HG03108 (cell line): ENCODE measurements around the gene ARSA.
"Not testable (repeated sequence)": the region's sequence is repeated elsewhere in the genome, so short reads cannot be mapped to it uniquely, and the experiment has no call there.

Source experiments
- ATAC-seq: cut with Tn5 transposase; IDR thresholded peaks from one replicate; pipeline ENCODE4 v1.9.1; 2021; ENCODE audit warnings: moderate library complexity; ENCODE audit not compliant: unreplicated experiment

ARSA gene

DNA sequence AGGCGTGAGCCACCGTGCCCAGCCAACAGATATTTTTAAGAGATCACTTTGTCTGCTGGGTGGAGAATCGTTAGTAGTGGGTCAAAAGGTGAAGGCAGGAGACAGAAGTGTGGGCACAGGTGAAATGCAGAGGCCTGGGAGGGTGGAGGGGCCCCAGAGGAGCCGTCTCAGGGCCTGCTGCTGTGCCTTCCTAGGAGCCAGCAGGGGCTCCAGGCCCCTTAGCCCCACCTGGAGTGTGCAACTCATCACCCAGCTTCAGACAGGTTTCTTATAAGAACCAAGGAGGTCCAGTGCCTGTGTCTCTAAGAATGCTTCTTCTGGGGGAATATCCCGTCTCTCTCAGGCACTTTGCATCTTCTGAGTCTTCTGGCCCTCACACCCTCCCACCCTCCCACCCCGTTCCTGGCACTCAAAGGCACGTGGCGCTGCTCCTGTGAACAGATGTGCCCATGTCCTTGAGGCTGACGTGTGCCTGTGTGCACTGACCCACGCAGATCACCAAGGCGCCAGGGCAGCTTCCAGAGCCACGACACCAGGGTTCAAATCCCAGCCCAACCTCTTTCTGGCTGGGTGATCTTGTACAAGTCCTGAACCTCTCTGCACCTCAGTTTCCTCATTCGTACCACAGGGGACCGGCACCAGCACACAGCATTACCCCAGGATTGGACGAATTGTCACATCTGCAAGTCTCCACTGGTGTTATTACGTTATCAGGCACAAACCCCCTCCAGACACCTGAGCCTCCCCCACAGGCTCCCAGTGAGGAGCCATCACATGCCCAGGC, 3.4 kb downstream of the ARSA start:
- no peak for ATAC-seq

DNA sequence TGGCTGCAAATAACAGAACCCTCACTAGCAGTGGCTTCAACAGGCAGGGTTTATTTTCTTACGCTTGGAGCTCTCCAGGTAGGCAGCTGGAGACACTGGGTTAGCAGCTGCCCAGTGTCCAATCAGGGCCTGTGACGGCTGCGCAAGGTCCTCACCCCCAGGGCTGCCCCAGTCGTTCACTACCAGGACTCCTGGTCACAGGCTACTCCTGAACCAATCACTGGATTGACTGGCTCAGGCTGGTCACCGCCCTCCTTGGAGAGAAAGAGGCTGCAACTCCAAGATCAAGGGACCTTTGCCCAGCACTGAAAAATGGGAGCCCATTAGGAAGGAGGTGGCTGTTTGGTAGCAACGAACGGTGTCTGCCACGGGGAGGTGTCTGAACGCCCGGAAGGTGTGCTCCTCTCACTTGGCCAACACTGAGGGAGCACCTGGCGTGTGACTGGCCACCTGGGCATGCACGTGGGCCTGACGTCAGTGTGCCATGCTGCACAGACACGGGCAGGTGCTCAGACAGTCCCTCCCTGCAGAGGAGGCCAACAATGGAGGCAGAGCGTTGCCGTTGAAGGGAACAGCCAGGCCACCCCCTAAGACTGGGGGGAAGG, 5.1 kb downstream of the ARSA start:
- ATAC-seq, result no peak

DNA sequence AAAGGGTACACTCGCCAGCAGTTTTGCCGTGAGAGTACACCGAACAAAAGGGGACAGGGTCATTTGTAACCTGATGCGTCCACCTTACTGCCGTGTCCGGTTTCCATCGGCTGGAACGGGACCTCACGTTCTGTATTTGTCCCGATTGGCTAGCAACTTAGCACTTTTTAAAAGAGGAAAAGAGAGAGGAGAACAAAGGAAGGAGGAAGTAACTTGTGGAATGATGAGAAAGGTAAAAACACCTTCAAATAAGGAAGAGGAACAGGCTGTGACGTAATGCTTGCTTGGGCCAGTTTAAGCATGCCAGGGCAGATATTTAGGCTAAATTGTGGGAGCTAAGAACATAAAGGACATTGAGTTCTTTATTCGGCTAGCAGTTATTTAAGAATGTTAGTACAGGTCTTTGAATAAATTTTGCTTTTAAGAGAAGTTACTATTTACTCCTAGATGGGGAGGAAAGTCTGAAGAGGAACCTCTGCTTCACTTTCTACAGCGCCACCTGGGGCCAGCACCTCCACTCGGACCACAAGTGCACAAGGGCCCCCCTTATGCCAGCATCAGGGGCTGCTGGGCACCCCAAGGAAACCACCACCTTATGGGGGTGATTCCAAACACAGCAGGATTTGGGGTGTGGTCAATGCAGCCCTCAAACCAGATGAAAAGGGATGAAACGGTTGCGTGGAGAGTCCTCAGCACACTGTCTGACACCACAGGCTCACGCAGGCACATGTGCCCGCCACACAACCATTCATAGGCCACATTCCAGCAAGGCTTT, 5.8 kb downstream of the ARSA start:
- ATAC-seq, result no peak

DNA sequence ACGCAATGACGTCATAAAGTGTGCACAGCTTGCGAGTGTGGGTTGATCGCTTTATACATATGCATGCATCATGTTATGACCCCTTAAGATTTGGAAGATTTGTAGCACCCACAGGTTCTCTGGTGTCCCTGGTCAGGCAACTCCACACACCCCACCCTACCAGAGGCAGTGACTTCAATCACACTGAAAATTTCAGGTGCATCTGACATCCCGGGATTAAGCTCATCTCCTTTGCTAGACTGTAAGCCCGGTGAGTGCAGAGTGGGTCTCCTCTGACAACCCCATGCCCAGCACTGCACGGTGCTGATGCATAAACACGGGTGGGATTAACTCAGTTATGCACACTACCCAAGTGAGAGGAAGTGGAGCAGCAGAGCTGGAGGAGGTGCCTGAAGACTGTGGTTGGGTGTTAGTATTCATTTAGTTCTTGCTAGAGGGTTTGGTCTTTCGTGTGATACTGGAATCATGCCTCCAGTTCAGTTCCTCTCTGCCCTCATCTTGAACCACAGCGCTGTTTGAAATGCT, 6.5 kb downstream of the ARSA start:
- peak; percentile 34 for ATAC-seq

DNA sequence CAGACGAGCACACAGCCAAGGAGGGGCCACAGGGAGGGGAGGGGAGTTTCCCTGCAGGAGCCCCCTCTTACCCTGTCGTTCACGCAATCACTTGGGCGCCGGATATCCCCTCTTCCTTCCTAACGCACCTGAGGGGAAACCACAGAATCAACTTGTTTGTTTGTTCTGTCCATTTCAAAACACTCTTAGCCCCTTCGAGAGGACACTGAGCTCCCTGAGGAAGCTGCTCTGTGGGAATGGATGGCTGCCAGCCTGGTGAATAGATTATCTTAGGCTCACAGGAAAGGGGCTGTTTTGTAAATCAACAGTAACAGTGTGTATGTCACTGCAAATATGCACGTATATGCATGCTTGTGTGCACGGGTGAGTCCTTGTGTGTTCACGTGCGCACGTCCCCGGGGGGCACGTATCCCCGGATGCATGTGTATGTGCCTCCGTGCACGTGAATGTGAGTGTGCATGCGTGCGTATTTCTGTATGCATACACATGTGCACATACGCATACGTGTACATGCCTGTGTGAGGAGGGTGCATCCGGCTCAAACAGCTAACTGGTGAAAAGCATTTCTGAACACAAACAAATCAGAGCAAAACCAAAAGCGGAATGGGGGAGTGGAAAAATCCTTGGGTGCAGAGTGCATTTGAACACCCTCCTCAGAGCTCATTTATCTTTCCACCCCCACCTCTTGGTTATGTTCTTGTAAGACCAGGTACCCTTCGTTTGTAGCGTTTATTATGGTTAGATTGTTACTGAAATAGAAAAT, 7.2 kb downstream of the ARSA start:
- ATAC-seq, result peak; percentile 54

DNA sequence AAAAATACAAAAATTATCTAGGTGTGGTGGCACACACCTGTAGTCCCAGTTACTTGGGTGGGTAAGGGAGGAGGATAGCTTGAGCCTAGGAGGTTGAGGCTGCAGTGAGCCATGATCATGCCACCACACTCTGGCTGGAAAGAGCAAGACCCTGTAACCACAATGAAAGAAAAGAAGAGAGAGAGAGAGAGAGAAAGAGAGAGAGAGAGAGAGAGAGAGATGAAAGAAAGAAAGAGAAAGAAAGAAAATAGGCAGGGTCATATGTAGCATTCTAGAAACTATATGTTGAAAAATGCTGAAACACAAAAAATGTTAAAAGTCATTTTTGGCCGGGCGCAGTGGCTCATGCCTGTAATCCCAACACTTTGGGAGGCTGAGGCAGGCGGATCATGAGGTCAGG, 13.7 kb downstream of the ARSA start:
- ATAC-seq, result not testable (repeated sequence)

DNA sequence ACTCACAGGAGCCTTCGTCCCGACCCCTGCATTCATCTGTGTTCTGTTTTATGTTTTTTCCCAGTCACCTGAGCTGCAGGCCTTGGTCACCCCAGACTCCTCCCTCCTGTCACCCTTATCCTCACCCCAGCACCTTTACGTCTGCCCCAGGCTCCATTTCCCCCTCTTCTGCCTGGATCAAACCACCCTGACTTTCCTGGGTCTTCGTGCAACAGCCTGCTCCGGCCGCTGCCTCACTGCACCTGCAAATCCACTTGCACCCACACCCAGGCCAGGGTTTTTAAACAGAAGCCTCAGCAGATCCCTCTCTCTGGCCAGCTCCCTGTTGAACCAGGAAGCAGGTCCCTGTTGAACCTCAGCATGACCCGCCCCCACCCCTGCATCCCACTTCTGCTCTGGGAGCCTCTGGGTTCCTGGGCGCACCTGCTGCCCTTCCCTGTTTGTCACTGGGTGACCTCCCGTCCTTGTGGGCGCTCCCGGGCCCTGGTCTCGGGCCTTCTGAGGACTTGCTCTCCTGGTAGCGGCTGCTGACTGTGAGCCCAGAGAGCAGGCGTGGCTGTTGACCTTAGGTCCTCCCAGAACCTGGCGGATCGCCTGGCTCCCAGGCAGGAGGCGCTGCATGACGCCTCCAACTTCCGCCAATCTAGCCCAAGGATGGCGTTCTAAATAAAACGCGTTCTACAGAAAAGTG, 14.5 kb downstream of the ARSA start:
- ATAC-seq, result no peak

DNA sequence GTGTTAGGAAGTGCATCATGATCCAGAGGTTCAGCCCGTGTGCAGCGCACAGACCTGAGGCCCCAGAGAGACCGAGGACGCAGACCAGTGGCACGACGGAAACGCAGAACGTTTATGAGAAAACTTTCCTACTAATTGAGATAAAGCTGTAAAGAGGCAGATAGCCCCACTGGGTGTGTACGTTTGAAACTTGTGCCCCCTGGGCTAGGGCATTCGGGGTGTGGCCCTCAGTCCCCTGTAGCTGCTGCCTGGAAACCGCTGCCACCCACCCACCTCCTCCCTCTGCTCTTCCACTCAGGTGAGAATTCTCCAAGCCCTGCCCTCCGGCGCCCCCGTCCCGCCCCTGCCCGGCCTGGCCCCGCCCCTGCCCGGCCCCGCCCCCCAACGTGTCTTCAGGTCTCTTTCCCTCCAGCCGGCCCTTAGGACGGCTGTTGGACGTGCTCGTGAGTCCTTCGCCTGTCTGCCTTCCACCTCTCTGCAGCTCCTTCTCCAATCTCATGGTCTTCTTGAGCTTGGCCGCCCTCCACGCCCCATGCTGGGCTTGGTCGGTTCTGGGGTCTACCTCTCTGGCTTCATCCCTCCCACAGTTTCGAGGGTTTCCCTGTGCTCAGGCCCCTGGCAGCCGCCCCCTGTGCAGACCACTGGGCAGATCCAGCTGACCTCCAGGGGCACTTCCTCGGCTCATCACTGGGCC, 15.3 kb downstream of the ARSA start:
- ATAC-seq, result no peak

DNA sequence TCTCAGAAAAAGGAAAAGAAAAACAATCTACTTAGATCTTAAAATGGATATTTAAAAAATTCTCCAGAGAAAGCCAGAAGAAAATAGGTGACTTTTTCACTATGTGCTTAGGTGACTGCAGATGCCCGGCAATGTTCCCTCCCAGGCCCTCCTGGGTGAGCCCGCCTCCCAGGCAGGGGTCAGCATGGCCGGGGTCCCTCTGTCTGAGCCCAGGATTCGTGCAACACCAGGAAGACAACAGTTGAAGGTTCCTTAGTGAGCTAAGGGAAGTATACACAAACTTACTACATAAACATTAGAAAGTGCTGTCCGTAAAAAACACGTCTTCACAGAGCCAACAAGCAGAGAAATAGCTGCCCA, 15.8 kb downstream of the ARSA start:
- ATAC-seq, result no peak

DNA sequence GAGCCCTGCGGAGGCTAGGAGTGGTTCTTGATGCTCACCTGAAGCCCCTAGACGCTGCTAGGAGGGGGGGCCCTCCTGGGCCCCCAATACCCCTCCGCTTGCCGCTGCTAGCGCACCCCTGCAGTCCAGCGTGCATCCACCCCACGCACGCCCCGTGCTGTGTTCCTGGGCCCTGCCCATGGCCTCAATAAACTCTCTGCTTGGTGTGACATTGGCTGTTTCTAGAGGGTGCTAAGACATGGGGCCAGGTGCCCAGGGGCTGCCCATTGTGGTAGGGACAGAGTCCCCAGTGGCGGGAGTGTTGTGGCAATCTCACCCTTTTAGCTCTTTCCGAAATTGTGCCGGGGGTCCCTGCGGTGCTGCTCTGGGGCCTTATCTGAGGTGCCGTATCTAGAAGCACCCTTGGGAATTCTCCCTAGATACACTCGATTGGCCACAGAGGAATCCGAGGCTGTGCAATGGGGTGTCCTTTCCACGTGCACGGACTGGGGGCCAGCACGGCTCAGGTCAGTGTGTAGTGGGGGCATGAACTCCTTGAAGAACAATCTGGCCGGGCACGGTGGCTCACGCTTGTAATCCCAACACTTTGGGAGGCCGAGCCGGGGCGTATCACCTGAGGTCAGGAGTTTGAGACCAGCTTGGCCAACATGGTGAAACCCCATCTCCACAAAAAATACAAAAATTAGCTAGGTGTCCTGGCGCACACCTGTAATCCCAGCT, 16.5 kb downstream of the ARSA start:
- no peak for ATAC-seq

DNA sequence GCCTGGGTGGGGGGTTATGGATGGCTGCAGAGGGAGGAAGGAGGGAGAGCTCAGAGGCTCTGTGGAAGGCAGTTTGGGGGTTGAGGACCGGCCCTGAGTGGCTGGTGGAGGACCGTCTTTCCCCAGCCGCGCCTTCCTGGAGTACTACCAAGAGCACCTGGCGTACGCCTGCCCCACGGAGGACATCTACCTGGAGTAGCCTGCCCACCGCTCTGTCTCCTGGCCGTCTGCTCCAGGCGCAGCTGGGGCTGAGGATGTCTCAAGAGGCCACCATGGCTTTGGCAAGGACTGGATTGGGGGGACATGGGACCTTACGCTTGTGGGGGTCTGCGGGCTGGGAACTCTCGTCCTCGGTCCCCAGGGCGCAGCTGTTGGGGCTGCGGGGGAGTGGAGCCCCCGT, 17.4 kb downstream of the ARSA start:
- no peak for ATAC-seq

DNA sequence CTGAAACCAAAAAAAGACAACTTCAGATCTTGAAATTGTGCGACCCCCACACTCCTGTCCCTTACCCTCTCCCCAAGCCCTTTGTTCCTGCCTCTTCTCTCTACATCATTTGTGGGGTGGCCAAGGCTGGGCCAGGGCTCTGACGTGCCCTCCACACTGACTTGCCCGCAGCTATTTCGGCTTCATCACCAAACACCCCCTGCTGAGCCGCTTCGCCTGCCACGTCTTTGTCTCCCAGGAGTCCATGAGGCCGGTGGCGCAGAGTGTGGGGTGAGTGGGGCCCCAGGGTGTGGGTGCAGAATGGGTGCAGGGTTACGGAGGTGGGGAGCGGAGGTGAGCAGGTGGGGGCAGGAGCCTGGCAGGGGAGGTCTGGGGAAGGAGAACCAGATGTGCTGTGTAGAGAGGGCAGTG, 17.9 kb downstream of the ARSA start:
- ATAC-seq, result no peak

DNA sequence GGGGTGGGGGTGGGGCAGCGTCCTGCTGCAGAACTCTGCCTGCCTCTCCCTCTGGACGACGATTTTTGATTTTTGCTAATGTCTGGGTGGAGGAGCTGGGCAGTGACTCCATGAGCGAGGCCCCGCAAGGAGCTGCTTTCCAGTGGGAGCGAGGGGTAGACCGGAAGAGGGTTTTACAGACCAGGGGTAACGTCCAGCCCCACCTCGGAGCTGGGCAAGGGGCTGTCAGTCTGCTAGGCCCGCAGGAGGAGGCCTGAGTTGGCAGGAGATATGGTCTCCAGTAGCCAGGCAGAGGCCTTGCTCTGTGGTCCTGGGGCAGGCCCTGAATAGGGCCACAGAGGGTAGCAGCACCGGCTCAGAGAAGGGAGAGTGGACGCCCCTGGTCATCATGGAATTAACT, 18.4 kb downstream of the ARSA start:
- ATAC-seq, result no peak

DNA sequence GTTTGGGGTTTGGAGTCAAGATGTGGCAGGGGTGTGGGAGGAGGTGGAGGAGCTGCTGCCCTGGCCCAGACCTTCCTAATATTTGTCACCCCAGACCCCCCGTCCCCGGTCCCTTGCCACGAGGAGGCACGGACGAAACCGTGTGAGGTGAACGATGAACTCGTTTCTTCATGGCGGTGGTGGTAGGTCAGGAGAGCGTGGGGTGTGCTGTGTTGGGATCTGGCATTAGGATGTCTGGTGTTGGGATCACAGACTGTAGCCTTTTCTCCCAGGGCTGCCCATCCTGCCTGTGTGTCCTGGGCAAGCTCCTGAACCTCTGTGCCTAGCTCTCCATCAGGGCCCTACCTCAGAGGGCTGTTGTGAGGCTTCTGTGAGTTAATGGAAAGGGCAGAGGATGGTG, 19.0 kb downstream of the ARSA start:
- no peak for ATAC-seq

DNA sequence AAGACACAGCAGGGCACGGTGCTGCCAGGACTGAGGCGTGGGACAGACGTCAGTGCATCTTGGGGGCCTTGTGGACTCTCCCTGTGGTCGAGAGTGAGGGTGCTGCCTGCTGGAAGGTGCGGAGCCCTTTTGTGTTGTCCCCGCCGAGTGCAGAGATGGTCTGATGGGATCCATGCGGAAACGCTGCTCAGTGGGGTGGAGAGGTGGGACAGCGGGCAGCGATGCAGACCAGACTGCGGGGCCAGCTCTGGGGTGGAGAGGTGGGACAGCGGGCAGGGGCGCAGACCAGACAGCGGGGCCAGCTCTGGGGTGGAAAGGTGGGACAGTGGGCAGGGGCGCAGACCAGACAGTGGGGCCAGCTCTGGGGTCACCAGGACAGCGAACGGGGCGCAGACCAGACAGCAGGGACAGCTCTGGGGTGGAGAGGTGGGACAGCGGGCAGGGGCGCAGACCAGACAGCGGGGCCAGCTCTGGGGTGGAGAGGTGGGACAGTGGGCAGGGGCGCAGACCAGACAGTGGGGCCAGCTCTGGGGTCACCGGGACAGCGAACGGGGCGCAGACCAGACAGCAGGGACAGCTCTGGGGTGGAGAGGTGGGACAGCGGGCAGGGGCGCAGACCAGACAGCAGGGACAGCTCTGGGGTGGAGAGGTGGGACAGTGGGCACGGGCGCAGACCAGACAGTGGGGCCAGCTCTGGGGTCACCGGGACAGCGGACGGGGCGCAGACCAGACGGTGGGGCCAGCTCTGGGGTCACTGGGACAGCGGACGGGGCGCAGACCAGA, 19.7 kb downstream of the ARSA start:
- not testable (repeated sequence) for ATAC-seq

DNA sequence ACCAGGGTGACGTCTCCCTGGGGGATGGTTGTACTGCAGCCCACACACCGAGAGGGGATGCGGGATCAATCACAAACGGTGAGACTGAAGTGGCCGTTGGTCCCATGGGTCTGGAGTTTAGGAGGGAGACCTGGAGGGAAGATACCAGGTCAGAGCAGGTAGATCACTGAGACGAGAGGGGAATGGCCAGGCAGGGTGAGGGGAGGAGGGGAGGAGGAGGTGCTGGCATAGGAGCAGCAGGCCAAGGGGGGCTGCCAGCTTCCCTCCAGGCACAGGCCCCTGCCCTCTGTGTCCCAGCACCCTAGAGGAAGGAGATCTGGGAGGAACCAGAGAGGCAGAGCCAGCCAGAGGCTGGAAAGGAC, 20.3 kb downstream of the ARSA start:
- no peak for ATAC-seq

DNA sequence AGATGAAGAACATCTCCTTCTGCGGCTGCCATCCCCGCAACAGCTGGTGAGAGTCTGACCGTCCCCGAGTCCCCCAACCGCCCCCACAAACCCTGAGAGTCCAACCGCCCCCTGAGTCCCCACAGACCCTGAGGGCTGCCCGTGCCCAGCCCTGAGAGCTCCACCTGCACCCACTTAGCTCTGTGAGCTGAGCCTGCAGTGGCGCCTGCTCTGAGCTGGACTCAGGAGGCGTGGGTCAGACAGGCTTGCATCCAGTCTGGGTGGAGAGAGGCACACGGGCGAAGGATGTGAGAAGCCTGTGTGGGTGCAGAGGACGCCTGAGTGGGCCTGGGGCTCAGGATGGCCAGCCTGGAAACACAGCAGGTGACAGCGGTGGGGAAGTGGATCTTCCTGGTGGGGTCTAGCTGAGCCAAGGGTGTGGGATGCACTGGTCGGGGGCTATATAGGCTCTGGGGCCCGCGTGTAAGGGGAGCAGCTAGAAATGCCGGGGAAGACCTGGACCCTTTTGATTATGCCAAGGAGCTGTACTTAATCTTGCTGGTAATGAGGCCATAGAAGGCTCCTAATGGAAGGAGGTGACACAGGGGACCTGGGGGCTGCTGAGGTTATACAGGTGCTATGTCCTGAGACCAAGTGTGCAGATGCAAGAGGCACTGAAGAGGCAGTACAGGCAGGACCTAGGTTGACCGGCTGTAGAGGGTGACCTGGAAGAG, 20.9 kb downstream of the ARSA start:
- no peak for ATAC-seq
